Panc1 (cell line): ENCODE measurements around the gene ARHGEF10L. TPM values are rescaled to one million over a fixed set of nuclear protein-coding genes. Genes with fewer than 3 reads are reported as not detected.

ENCODE experiments used
- ATAC-seq: fragments of 200-7000 bp; cut with Tn5 transposase; 2 replicates; pipeline ENCODE4 v1.9.1; 2020; ENCODE audit warnings: mild to moderate bottlenecking, moderate library complexity
- BruUV-seq: library from RNA; stranded (reverse); fragments of 400-500 nt; replicated peaks from 2 replicates; lab custom pipeline; 2021; lab: Mats Ljungman, UMichigan
- CTCF ChIA-PET: fragments of 300-600 bp; sonication (Branson Sonifier 250); formaldehyde crosslinking; loops from one replicate; lab custom pipeline; 2022; ENCODE audit warnings: antibody characterized with exemption; lab: Charles Lee
- POLR2A ChIA-PET: fragments of 300-600 bp; sonication (Branson Sonifier 250); formaldehyde crosslinking; loops from one replicate; lab custom pipeline; 2022; ENCODE audit warnings: antibody characterized with exemption; lab: Charles Lee
- DNase-seq: peaks from one replicate; pipeline ENCODE4 v3.0.0-alpha.2; 2010; ENCODE audit warnings: low read depth, low spot score
- H3K27ac ChIP-seq: 2 replicates; pipeline ENCODE4 v1.5.1; 2011; ENCODE audit warnings: mild to moderate bottlenecking, low read length, inconsistent platforms
- H3K27me3 ChIP-seq: fragments of 200-500 bp; sonication (Bioruptor generic); 2 replicates; pipeline ENCODE4 v1.6.0; 2014; ENCODE audit warnings: low read length, inconsistent platforms; ENCODE audit not compliant: control insufficient read depth, insufficient read depth
- H3K36me3 ChIP-seq: fragments of 200-500 bp; sonication (Bioruptor generic); 2 replicates; pipeline ENCODE4 v1.5.1; 2014; ENCODE audit warnings: inconsistent platforms, mild to moderate bottlenecking, low read length, moderate library complexity; ENCODE audit not compliant: control insufficient read depth, insufficient read depth
- H3K4me1 ChIP-seq: 2 replicates; pipeline ENCODE4 v1.5.1; 2011; ENCODE audit warnings: inconsistent platforms, mild to moderate bottlenecking, low read length, moderate library complexity; ENCODE audit not compliant: control insufficient read depth, insufficient read depth
- H3K4me3 ChIP-seq, 2 experiments: 2 replicates each; pipeline ENCODE4 v1.5.1; 2011 to 2012; ENCODE audit warnings: low read depth in 2 of 2, low read length in 2 of 2, mild to moderate bottlenecking in 2 of 2, inconsistent platforms in 1 of 2, moderate library complexity in 1 of 2
- H3K9me3 ChIP-seq: fragments of 200-500 bp; sonication (Bioruptor generic); 2 replicates; pipeline ENCODE4 v1.5.1; 2014; ENCODE audit warnings: low read depth, mild to moderate bottlenecking, inconsistent platforms, low read length, moderate library complexity; ENCODE audit not compliant: control insufficient read depth, insufficient read depth
- POLR2AphosphoS5 ChIP-seq: IDR thresholded peaks from 2 replicates; pipeline ENCODE4 v1.6.1; 2012; ENCODE audit warnings: mild to moderate bottlenecking, low read depth, low read length, moderate library complexity
- SIN3A ChIP-seq: IDR thresholded peaks from 2 replicates; pipeline ENCODE4 v1.6.1; 2012; ENCODE audit warnings: low read depth, mild to moderate bottlenecking, low read length, moderate library complexity, borderline replicate concordance; ENCODE audit not compliant: insufficient read depth
- TCF7L2 ChIP-seq: IDR thresholded peaks from 2 replicates; pipeline ENCODE4 v1.6.1; 2011; ENCODE audit warnings: mild to moderate bottlenecking, low read depth, low read length, inconsistent platforms
- in situ Hi-C: cut with HindIII; loops from 2 replicates; pipeline ENCODE4 v1.10.0; 2016; ENCODE audit warnings: low sequenced_read_pairs, low pct_unique_long_range_greater_than_20kb
- intact Hi-C: fragments of 100-400 bp; cut with micrococcal nuclease; formaldehyde crosslinking; loops from one replicate; pipeline ENCODE4 v1.10.0; 2022; ENCODE audit not compliant: unreplicated experiment
- total RNA-seq: library from RNA; stranded (reverse); gene quantifications from one replicate; pipeline ENCODE4 v1.2.1, GENCODE V29; 2021; ENCODE audit not compliant: unreplicated experiment
- TF ChIP-seq, protein P1 (sequence below): fragments of 450-650 bp; IDR thresholded peaks from 2 replicates; pipeline ENCODE4 v1.5.1; 2017; ENCODE audit warnings: mild to moderate bottlenecking
- TF ChIP-seq, protein P2 (sequence below), 2 experiments: IDR thresholded peaks; 2 replicates each; pipeline ENCODE4 v1.6.1; 2011 to 2012; ENCODE audit warnings: low read depth in 2 of 2, control low read depth in 1 of 2, low read length in 1 of 2, mild to moderate bottlenecking in 1 of 2, moderate library complexity in 1 of 2; ENCODE audit not compliant: insufficient read depth in 1 of 2

Gene ARHGEF10L
- total RNA-seq, 1 experiment from 2014 or later = 5.9 TPM

DNA sequence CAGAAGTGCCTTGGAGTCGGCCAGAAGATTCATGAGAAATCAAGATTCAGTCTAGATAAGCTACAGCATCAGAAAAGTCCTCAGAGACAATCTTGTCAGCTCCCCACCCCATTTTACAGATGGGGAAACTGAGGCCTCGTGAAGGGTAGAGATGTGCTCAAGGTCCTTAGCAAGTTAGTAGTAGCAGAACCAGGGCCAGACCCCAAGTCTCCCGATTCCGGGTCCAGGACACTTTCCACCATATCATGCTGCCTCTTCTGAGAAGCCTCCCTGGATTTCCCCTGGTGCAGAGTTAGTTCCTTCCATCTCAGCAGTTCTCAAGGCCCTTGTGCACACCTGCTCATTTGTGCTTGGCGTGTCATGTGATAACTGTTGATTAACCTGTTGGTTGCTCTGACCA is 124.1 kb downstream of the ARHGEF10L start:
- no peak overlapping the region for H3K4me3 ChIP-seq
- no peak overlapping the region for H3K27ac ChIP-seq
- POLR2A ChIA-PET = interaction anchor here (0.7 kb wide), 1 partner anchor 266 kb away, joined by 5 read pairs; no protein-coding TSS in a partner anchor
- no peaks in the 10 kb centered on the region for H3K4me1 ChIP-seq
- CTCF ChIA-PET = no interaction called here
- no peak for ATAC-seq
- H3K27me3 ChIP-seq = no peaks in the 10 kb centered on the region
- no TSS peak for BruUV-seq
- in situ Hi-C loops = no loop called here
- no peak for TF ChIP-seq SIN3A
- DNase-seq = no peak
- intact Hi-C loops = loop anchor here (5.0 to 10.0 kb wide), 5 partner anchors 34 to 919 kb away; no protein-coding TSS in a partner anchor
- H3K9me3 ChIP-seq = no peaks in the 10 kb centered on the region
- H3K36me3 ChIP-seq = no peaks in the 10 kb centered on the region

DNA sequence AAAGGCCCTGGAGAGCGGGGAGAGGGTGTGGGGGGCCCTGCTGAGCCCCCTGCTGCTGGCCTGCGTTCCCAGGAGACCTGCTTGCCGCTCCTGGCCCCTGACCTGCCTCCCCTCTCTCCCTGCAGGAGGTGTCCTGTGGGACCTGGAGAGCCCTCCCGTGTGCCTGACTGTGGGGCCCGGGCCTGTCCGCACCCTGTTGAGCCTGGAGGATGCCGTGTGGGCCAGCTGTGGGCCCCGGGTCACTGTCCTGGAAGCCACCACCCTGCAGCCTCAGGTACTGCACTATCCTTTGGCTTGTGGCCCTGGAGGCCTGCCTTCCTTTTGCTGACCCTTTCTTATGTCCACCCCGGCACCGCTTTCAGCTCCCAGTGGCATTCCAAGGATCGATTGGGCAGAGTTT is 124.8 kb downstream of the ARHGEF10L start:
- ATAC-seq = no peak
- intact Hi-C loops (loop anchor here (5.0 to 10.0 kb wide), 5 partner anchors 33 to 918 kb away; no protein-coding TSS in a partner anchor), in situ Hi-C loops (no loop called here)
- Histone ChIP-seq H3K9me3 (no peaks in the 10 kb centered on the region), H3K27me3 (no peaks in the 10 kb centered on the region), H3K27ac (no peak overlapping the region), H3K4me1 (no peaks in the 10 kb centered on the region), H3K4me3 (no peak overlapping the region), H3K36me3 (no peaks in the 10 kb centered on the region)
- no peak for TF ChIP-seq SIN3A
- TF ChIP-seq POLR2AphosphoS5 = no peak
- no peak for TF ChIP-seq TCF7L2
- TF ChIP-seq, protein P1, sequence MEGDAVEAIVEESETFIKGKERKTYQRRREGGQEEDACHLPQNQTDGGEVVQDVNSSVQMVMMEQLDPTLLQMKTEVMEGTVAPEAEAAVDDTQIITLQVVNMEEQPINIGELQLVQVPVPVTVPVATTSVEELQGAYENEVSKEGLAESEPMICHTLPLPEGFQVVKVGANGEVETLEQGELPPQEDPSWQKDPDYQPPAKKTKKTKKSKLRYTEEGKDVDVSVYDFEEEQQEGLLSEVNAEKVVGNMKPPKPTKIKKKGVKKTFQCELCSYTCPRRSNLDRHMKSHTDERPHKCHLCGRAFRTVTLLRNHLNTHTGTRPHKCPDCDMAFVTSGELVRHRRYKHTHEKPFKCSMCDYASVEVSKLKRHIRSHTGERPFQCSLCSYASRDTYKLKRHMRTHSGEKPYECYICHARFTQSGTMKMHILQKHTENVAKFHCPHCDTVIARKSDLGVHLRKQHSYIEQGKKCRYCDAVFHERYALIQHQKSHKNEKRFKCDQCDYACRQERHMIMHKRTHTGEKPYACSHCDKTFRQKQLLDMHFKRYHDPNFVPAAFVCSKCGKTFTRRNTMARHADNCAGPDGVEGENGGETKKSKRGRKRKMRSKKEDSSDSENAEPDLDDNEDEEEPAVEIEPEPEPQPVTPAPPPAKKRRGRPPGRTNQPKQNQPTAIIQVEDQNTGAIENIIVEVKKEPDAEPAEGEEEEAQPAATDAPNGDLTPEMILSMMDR = no peak
- TF ChIP-seq, protein P2, sequence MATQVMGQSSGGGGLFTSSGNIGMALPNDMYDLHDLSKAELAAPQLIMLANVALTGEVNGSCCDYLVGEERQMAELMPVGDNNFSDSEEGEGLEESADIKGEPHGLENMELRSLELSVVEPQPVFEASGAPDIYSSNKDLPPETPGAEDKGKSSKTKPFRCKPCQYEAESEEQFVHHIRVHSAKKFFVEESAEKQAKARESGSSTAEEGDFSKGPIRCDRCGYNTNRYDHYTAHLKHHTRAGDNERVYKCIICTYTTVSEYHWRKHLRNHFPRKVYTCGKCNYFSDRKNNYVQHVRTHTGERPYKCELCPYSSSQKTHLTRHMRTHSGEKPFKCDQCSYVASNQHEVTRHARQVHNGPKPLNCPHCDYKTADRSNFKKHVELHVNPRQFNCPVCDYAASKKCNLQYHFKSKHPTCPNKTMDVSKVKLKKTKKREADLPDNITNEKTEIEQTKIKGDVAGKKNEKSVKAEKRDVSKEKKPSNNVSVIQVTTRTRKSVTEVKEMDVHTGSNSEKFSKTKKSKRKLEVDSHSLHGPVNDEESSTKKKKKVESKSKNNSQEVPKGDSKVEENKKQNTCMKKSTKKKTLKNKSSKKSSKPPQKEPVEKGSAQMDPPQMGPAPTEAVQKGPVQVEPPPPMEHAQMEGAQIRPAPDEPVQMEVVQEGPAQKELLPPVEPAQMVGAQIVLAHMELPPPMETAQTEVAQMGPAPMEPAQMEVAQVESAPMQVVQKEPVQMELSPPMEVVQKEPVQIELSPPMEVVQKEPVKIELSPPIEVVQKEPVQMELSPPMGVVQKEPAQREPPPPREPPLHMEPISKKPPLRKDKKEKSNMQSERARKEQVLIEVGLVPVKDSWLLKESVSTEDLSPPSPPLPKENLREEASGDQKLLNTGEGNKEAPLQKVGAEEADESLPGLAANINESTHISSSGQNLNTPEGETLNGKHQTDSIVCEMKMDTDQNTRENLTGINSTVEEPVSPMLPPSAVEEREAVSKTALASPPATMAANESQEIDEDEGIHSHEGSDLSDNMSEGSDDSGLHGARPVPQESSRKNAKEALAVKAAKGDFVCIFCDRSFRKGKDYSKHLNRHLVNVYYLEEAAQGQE (IDR thresholded peaks at IDR 0.05; ENCODE audit: insufficient read depth in 1 of 2, low read depth in 2 of 2, low read length in 1 of 2) = no peak
- no TSS peak for BruUV-seq
- POLR2A ChIA-PET = no interaction called here
- CTCF ChIA-PET = no interaction called here
- DNase-seq = no peak

DNA sequence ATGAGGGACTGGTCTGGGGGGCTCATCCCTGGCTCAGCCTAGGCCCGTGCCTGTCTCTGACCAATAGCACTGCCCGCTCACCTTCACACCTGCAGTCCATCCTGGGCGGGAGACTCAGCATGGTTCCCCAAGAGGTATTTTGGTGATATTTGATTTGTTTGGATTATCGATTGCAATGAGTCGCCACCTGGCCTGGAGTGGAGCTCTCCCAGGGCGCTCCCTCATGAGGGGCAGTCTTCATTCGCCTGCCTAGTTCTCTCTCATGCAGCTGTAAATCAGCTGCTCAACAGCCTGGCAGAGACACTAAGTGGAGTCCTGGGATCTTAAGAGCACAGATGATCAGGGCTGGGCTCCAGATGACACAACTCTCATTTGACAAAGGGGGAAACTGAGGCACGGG is 125.6 kb downstream of the ARHGEF10L start:
- DNase-seq (no peak), ATAC-seq (no peak)
- in situ Hi-C loops = no loop called here
- POLR2A ChIA-PET = no interaction called here
- no peaks in the 10 kb centered on the region for H3K9me3 ChIP-seq
- intact Hi-C loops = loop anchor here (10.0 kb wide), 1 partner anchor 160 kb away; no protein-coding TSS in a partner anchor
- no peak for TF ChIP-seq POLR2AphosphoS5
- TF ChIP-seq, protein P1 = no peak
- TF ChIP-seq TCF7L2 = no peak
- TF ChIP-seq, protein P2 (IDR thresholded peaks at IDR 0.05; ENCODE audit: insufficient read depth in 1 of 2, low read depth in 2 of 2, low read length in 1 of 2) = no peak
- TF ChIP-seq SIN3A = no peak
- H3K4me1 ChIP-seq = no peaks in the 10 kb centered on the region
- no peaks in the 10 kb centered on the region for H3K27me3 ChIP-seq
- BruUV-seq = no TSS peak
- CTCF ChIA-PET = no interaction called here
- H3K36me3 ChIP-seq = no peaks in the 10 kb centered on the region
- no peak overlapping the region for H3K4me3 ChIP-seq
- no peak overlapping the region for H3K27ac ChIP-seq
